ENCODE results near the gene HMGB4.

DNA sequence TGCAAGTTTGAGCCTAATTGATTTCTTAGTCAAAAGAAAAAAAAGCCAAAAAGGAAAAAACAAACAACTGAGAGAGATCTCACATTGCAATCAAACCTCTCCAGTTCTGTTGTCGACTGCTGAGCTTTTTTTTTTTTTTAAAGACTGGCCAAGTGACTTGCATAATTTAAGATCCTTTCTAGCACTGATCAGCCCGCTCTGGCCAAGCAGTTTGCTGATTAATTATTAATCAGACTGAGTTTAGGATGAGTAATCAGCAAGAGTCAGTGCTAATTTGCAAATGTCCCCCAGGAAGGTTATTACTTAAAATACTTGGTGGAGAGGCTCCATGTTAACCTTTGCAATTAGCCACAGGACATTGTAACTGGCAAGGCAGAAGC is 39.3 kb downstream of the HMGB4 start:
- TF ChIP-seq CTCF (conservative IDR thresholded peaks at IDR 0.05; ENCODE audit: low read depth, low read length) (no peak), MAFK (IDR thresholded peaks at IDR 0.05; ENCODE audit: low read depth, low read length) (no peak)
